ENCODE results near the gene RAB7A.

DNA sequence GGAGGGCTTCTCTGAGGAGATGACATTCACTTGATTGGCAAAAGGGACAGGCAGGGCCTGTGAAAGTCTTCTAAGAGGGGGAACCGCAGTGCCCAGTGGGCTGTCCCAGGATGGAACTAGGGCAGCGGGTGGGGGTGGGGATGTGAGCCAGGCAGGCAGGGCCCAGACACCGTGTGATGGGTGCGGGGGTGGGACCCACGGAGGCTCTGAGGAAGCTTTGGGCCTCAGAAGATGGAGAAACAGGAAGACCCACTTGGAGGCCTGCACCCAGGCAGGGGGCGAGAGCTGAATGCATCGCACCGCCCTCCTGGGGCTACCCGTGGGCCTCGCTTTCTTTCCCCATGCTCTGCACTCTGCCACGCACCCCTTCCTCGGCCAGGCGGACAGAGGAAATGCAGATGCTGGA lies 120.5 kb downstream of the RAB7A start:
- TF ChIP-seq EP300 (IDR thresholded peaks at IDR 0.05), result no peak
- TF ChIP-seq, protein P1, sequence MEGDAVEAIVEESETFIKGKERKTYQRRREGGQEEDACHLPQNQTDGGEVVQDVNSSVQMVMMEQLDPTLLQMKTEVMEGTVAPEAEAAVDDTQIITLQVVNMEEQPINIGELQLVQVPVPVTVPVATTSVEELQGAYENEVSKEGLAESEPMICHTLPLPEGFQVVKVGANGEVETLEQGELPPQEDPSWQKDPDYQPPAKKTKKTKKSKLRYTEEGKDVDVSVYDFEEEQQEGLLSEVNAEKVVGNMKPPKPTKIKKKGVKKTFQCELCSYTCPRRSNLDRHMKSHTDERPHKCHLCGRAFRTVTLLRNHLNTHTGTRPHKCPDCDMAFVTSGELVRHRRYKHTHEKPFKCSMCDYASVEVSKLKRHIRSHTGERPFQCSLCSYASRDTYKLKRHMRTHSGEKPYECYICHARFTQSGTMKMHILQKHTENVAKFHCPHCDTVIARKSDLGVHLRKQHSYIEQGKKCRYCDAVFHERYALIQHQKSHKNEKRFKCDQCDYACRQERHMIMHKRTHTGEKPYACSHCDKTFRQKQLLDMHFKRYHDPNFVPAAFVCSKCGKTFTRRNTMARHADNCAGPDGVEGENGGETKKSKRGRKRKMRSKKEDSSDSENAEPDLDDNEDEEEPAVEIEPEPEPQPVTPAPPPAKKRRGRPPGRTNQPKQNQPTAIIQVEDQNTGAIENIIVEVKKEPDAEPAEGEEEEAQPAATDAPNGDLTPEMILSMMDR (IDR thresholded peaks at IDR 0.05), result no peak
- TF ChIP-seq POLR2A (IDR thresholded peaks at IDR 0.05), result no peak
- TF ChIP-seq POLR2AphosphoS5 (IDR thresholded peaks at IDR 0.05), result no peak
